Prostate gland (tissue), 2 donors: ENCODE data around the gene TGFB1. TPM values are rescaled to one million over a fixed set of nuclear protein-coding genes. Genes with fewer than 3 reads are reported as not detected.

Source experiments
- DNase-seq: peaks from one replicate; pipeline ENCODE4 v3.0.0-alpha.2; 2019; ENCODE audit warnings: low spot score
- H3K27ac ChIP-seq, 2 donors: fragments of 200-600 bp; sonication (generic); 2 replicates each; pipeline ENCODE4 v1.5.1; 2017 to 2019
- H3K27me3 ChIP-seq: fragments of 200-600 bp; sonication (generic); replicated peaks from 2 replicates; pipeline ENCODE4 v1.5.1; 2019; ENCODE audit not compliant: insufficient read depth
- H3K36me3 ChIP-seq, 2 donors: fragments of 200-600 bp; sonication (generic); 1 replicate in 1 of 2; 2 replicates in 1 of 2; pipeline versions ENCODE4 v1.5.1 to v1.8.1; 2017 to 2019
- H3K4me1 ChIP-seq: fragments of 200-600 bp; sonication (generic); replicated peaks from 2 replicates; pipeline ENCODE4 v1.5.1; 2019
- H3K4me3 ChIP-seq, 2 donors: fragments of 200-600 bp; sonication (generic); 2 replicates each; pipeline ENCODE4 v1.5.1; 2017 to 2019
- H3K9me3 ChIP-seq: fragments of 200-600 bp; sonication (generic); 2 replicates; pipeline ENCODE4 v1.5.1; 2017
- POLR2A ChIP-seq: fragments of 450-650 bp; IDR thresholded peaks from one replicate; pipeline ENCODE4 v1.6.1; 2016; ENCODE audit warnings: antibody characterized with exemption, mild to moderate bottlenecking
- POLR2AphosphoS5 ChIP-seq: sonication (generic); formaldehyde crosslinking; IDR thresholded peaks from one replicate; pipeline ENCODE4 v1.6.1; 2017; ENCODE audit warnings: antibody characterized with exemption
- WGBS: methylation state at CpG from one replicate; pipeline ENCODE4 v1.1.5; 2018; 5-methylcytosine and 5-hydroxymethylcytosine counted together
- intact Hi-C: fragments of 100-400 bp; cut with DNase I; formaldehyde crosslinking; loops from one replicate; pipeline ENCODE4 v1.14.2; 2022
- total RNA-seq, 2 donors: library from RNA; depleted of rRNA; stranded (reverse); fragments of >200 nt; gene quantifications; one replicate each; pipeline ENCODE4 v1.1.0, GENCODE V29; 2016
- TF ChIP-seq, protein P1 (sequence below), 4 experiments: fragments of 200-600 bp in 2 of 4; fragments of 450-650 bp in 2 of 4; sonication (generic) in 2 of 4; IDR thresholded peaks; 1 replicate in 3 of 4; 2 replicates in 1 of 4; pipeline ENCODE4 v1.5.1; 2016 to 2019; ENCODE audit warnings: antibody characterized with exemption in 4 of 4, mild to moderate bottlenecking in 2 of 4, moderate library complexity in 2 of 4

The TGFB1 gene
- total RNA-seq, 2 donors from 2014 or later, result 9.7 to 32.4 TPM

DNA sequence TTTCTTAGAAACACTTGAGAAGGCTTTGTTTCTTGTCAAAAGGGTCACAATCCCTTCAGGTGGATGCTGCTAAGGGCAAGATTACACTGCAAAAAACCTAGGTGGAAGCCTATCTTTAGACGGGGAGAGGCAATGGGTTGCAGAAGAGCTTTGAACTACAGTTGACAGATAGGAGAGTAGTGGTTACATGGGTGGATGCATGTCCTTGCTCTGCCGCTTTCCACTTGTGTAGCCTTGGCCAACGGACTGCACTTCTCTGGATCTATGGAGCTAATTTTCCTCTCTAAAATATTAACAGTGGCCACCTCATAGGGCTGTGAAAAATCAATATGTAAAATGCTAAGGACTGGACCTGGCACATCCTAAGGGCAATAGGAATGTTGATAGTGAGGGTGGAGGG is 44.9 kb upstream of the TGFB1 start:
- intact Hi-C loops, result no loop called here
- no peaks in the 10 kb centered on the region for H3K36me3 ChIP-seq
- TF ChIP-seq POLR2A, result no peak
- TF ChIP-seq, protein P1, sequence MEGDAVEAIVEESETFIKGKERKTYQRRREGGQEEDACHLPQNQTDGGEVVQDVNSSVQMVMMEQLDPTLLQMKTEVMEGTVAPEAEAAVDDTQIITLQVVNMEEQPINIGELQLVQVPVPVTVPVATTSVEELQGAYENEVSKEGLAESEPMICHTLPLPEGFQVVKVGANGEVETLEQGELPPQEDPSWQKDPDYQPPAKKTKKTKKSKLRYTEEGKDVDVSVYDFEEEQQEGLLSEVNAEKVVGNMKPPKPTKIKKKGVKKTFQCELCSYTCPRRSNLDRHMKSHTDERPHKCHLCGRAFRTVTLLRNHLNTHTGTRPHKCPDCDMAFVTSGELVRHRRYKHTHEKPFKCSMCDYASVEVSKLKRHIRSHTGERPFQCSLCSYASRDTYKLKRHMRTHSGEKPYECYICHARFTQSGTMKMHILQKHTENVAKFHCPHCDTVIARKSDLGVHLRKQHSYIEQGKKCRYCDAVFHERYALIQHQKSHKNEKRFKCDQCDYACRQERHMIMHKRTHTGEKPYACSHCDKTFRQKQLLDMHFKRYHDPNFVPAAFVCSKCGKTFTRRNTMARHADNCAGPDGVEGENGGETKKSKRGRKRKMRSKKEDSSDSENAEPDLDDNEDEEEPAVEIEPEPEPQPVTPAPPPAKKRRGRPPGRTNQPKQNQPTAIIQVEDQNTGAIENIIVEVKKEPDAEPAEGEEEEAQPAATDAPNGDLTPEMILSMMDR (IDR thresholded peaks at IDR 0.05), result no peak
- no peak for TF ChIP-seq POLR2AphosphoS5
- DNase-seq, result no peak
- H3K27ac ChIP-seq, result peak overlapping the region; percentile 89 to 91
- H3K27me3 ChIP-seq, result no peaks in the 10 kb centered on the region
- WGBS, result 29% methylated on average over 3 of the region's 3 CpGs
- H3K9me3 ChIP-seq, result no peaks in the 10 kb centered on the region
- peaks cover 5% of the 10 kb centered on the region for H3K4me1 ChIP-seq
- H3K4me3 ChIP-seq, result peak overlapping the region; percentile 74 to 96

DNA sequence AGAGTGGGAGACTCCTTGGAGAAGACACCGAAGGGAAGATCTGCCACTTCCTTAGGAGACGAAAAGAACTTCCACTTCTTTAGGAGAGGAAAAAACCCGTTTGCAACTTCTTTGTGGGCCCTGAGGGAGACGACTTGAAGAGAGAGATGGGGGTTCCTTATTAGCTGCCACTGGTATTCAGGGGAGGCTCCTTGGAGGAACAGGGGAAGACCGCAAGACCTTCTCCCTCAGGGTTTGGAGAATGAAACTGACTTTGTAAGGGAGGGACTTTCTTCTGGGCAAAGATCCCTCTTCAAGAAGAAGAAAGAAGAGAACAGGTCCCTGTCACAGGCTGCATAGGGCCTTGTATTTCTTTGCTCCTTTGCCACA is 44.3 kb upstream of the TGFB1 start:
- H3K4me3 ChIP-seq, result peak overlapping the region; percentile 74 to 96
- H3K4me1 ChIP-seq, result peaks cover 5% of the 10 kb centered on the region
- no peaks in the 10 kb centered on the region for H3K27me3 ChIP-seq
- TF ChIP-seq POLR2AphosphoS5 (no peak), POLR2A (no peak)
- TF ChIP-seq, protein P1 (IDR thresholded peaks at IDR 0.05), result no peak
- WGBS, result 2% methylated on average over 5 of the region's 5 CpGs
- H3K9me3 ChIP-seq, result no peaks in the 10 kb centered on the region
- no peak for DNase-seq
- no peaks in the 10 kb centered on the region for H3K36me3 ChIP-seq
- intact Hi-C loops, result no loop called here
- H3K27ac ChIP-seq, result peak overlapping the region; percentile 89 to 91

DNA sequence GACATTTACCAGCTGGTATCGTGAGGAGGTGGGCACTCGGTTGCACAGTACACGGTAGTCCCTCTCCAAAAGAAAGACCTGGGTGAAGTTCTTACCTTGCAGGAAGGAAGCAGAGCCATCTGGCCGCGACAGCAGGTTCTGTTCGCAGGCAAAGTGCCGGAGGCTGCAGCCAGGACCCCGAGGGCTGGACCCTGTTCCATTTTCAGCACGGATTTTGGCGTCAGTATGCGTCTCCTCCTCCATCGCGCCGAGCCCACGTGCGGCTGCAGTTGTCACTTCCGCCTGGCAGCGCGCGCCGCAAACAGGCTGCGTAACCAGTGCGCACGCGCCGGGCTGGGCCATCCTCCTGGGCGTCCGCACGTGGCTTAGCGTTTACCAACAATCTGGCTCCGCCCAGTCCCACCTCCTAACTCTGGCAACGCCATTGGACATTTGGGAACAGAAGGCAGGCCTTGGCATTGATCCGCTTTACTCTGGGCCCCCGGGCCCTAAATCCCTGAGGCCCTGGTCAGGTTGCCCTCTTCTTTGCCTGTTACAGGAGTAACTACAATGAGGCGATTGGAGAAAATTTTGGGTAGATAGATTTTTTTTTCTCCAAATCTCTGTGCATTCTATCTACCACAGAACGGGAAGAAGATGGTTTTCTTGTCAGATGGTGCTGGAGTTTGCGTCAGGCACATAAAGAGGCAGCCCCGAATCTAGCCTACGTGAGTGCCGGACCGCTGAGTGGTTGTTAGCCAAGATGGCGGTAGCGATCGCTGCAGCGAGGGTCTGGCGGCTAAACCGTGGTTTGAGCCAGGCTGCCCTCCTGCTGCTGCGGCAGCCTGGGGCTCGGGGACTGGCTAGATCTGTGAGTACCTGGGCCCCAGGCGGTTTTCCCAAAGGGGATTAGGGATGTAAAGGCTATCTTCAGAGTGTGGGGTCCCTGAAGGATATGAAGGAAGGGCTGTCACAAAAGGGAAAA is 43.6 kb upstream of the TGFB1 start, which contains the start of the genes BCKDHA and EXOSC5:
Gene BCKDHA (plus strand): TSS at position 733 of the 964 bp plus-strand sequence. CDS start 10 bp downstream, at position 743.
Gene EXOSC5 (minus strand): TSS at position 274 of the 964 bp plus-strand sequence. CDS start 31 bp downstream, at position 243.
- no peaks in the 10 kb centered on the region for H3K9me3 ChIP-seq
- WGBS, result under 1% methylated on average over 48 of the region's 50 CpGs
- peak within 1 kb of the TSS; percentile 74 to 96 for H3K4me3 ChIP-seq
- no peaks in the 10 kb centered on the region for H3K27me3 ChIP-seq
- DNase-seq, result peak; percentile 100
- TF ChIP-seq POLR2A, result peak; percentile 30
- TF ChIP-seq POLR2AphosphoS5, result peak; percentile 99
- TF ChIP-seq, protein P1 (IDR thresholded peaks at IDR 0.05), result peak in 2 of 4 experiments; percentile 24 to 32
- intact Hi-C loops, result no loop called here
- peaks cover 5% of the 10 kb centered on the region for H3K4me1 ChIP-seq
- H3K36me3 ChIP-seq, result no peaks in the 10 kb centered on the region
- peak within 1 kb of the TSS; percentile 89 to 91 for H3K27ac ChIP-seq

DNA sequence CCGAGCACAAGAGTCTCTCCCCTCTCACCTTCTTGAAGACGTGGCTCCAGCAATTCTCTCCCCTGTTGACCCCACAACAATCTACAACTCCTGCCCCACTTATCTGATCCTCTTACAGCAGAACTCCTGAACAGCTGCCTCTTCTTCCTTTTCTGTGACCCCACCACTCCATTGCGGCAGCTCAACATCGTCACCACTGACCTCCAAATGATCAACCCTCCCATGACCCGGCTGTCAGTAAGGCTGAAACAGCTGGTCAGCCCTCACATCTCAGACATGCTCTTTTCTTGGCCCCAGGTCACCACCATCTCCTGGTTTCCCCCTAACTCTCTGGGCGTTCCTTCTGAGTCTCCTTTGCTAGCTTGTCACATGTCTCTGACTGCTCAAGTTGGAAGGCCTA is 41.6 kb upstream of the TGFB1 start:
- no peak overlapping the region for H3K4me3 ChIP-seq
- H3K4me1 ChIP-seq, result peaks cover 5% of the 10 kb centered on the region
- WGBS, result 73% methylated on average over 6 of the region's 6 CpGs
- no peak for TF ChIP-seq POLR2A
- TF ChIP-seq, protein P1 (IDR thresholded peaks at IDR 0.05), result no peak
- TF ChIP-seq POLR2AphosphoS5, result no peak
- H3K27me3 ChIP-seq, result no peaks in the 10 kb centered on the region
- H3K27ac ChIP-seq, result no peak overlapping the region
- H3K9me3 ChIP-seq, result no peaks in the 10 kb centered on the region
- H3K36me3 ChIP-seq, result peaks cover 0 to 4% of the 10 kb centered on the region in 2 donors
- no peak for DNase-seq
- intact Hi-C loops, result no loop called here
